ENCODE results near the gene DNASE1L2. TPM values are rescaled to one million over a fixed set of nuclear protein-coding genes. Genes with fewer than 3 reads are reported as not detected.

The DNASE1L2 gene
- total and polyA plus RNA-seq, 5 donors from 2014 or later = 0.37 TPM; not detected in 4

DNA sequence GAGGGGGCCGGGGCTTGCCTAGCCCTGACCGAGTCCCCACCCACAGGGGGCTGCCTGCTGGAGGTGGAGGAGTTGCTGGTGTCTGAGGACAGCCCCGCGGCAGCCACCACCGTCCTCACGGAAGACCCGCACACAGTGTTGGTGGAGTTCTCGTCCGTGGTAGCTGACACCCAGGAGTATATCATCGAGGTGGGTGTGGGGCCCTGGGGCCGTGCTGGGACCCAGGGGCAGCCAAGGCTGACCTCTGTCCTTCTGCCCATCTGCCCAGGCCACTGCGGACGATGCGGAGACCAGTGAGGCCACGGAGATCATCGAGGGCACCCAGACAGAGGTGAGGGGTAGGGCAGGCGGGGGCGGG lies 1.5 kb upstream of the DNASE1L2 start:
- peaks cover 0 to 2% (median under 1%) of the 10 kb centered on the region in 4 donors for H3K4me1 Mint-ChIP-seq
- Histone ChIP-seq H3K4me3 (ENCODE audit: low read depth, low read length) (no peak overlapping the region), H3K4me1 (ENCODE audit: control insufficient read depth, insufficient read depth, low read length, poor library complexity, severe bottlenecking) (peaks cover 9% of the 10 kb centered on the region), H3K27ac (ENCODE audit: insufficient read depth, low read length, poor library complexity, severe bottlenecking) (no peak overlapping the region), H3K9me3 (ENCODE audit: control insufficient read depth in 2 of 2, low read length in 2 of 2) (no peaks in the 10 kb centered on the region), H3K36me3 (ENCODE audit: control insufficient read depth, insufficient read depth, low read length) (peaks cover 32% of the 10 kb centered on the region), H3K27me3 (ENCODE audit: control insufficient read depth, insufficient read depth, low read length) (no peaks in the 10 kb centered on the region)
- DNase-seq (no peak), ATAC-seq (ENCODE audit: low read depth in 2 of 2) (no peak)
- H3K27ac Mint-ChIP-seq = no peak overlapping the region
- peaks cover 5% of the 10 kb centered on the region for H3K27me3 Mint-ChIP-seq
- H3K9me3 Mint-ChIP-seq = no peaks in the 10 kb centered on the region
- peaks cover 4% of the 10 kb centered on the region for H3K36me3 Mint-ChIP-seq
- no peak overlapping the region for H3K4me3 Mint-ChIP-seq

DNA sequence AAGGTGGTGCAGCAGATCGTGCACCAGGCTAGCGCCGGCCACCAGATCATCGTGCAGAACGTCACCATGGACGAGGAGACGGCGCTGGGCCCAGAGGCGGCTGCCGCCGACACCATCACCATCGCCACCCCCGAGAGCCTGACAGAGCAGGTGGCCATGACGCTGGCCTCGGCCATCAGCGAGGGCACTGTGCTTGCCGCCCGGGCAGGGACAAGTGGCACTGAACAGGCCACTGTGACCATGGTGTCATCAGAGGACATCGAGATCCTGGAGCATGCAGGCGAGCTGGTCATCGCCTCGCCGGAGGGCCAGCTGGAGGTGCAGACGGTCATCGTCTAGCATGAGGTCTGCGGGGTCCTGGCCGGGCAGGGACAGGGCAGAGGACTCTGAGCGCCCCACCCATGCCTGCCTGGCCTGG lies 1.0 kb upstream of the DNASE1L2 start:
- peak overlapping the region in 1 of 4 donors; percentile 50 for H3K4me3 Mint-ChIP-seq
- Histone ChIP-seq H3K36me3 (ENCODE audit: control insufficient read depth, insufficient read depth, low read length) (peaks cover 29% of the 10 kb centered on the region), H3K4me1 (ENCODE audit: control insufficient read depth, insufficient read depth, low read length, poor library complexity, severe bottlenecking) (peaks cover 9% of the 10 kb centered on the region), H3K4me3 (ENCODE audit: low read depth, low read length) (no peak overlapping the region), H3K9me3 (ENCODE audit: control insufficient read depth in 2 of 2, low read length in 2 of 2) (no peaks in the 10 kb centered on the region), H3K27ac (ENCODE audit: insufficient read depth, low read length, poor library complexity, severe bottlenecking) (no peak overlapping the region), H3K27me3 (ENCODE audit: control insufficient read depth, insufficient read depth, low read length) (no peaks in the 10 kb centered on the region)
- H3K27me3 Mint-ChIP-seq = peaks cover 5% of the 10 kb centered on the region
- H3K27ac Mint-ChIP-seq = no peak overlapping the region
- ATAC-seq (ENCODE audit: low read depth in 2 of 2) (no peak), DNase-seq (no peak)
- peaks cover under 1% of the 10 kb centered on the region for H3K36me3 Mint-ChIP-seq
- no peaks in the 10 kb centered on the region for H3K9me3 Mint-ChIP-seq
- H3K4me1 Mint-ChIP-seq = peaks cover 0 to 2% (median 0%) of the 10 kb centered on the region in 4 donors

DNA sequence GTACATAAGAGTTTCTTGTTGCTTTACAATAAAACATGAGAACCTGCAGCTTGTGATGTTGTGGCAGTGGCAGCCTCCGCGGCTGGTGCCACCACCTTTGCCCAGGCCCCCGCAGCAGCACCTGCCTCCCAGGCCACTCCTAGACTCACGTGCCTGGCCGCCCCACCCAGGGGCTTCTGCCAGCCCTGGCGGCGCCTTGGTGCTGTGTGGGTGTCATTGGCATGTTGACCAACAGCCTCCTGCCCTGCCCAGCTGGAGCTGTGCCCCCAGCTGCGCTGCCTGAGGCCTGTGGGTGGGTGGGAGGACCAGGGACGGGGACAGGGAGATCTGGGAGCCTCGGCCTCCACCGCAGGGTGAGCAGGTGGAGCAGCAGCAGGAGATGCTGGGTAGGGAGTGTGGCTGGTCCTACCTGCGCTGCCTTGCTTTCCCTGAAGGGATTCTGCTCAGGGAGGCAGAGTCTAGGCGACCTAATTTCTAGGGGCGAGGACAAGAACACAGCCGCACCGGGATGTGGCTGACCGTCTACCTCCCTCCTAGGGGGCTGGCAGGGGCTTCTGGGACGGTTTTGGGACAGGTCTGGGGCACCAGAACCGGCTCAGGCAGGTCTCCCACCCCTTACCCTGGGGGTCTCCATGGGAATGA lies 428 bp upstream of the DNASE1L2 start:
- no peaks in the 10 kb centered on the region for H3K9me3 Mint-ChIP-seq
- H3K27me3 Mint-ChIP-seq = peaks cover 5% of the 10 kb centered on the region
- H3K4me1 ChIP-seq (ENCODE audit: control insufficient read depth, insufficient read depth, low read length, poor library complexity, severe bottlenecking) = peaks cover 9% of the 10 kb centered on the region
- ATAC-seq (ENCODE audit: low read depth in 2 of 2) (no peak), DNase-seq (no peak)
- H3K27ac ChIP-seq (ENCODE audit: insufficient read depth, low read length, poor library complexity, severe bottlenecking) = no peak overlapping the region
- no peak overlapping the region for H3K4me3 ChIP-seq (ENCODE audit: low read depth, low read length)
- H3K36me3 ChIP-seq (ENCODE audit: control insufficient read depth, insufficient read depth, low read length) = peaks cover 29% of the 10 kb centered on the region
- peaks cover 0 to 2% (median 0%) of the 10 kb centered on the region in 4 donors for H3K4me1 Mint-ChIP-seq
- no peaks in the 10 kb centered on the region for H3K9me3 ChIP-seq (ENCODE audit: control insufficient read depth in 2 of 2, low read length in 2 of 2)
- H3K36me3 Mint-ChIP-seq = no peaks in the 10 kb centered on the region
- no peak overlapping the region for H3K27ac Mint-ChIP-seq
- H3K27me3 ChIP-seq (ENCODE audit: control insufficient read depth, insufficient read depth, low read length) = no peaks in the 10 kb centered on the region
- no peak overlapping the region for H3K4me3 Mint-ChIP-seq

DNA sequence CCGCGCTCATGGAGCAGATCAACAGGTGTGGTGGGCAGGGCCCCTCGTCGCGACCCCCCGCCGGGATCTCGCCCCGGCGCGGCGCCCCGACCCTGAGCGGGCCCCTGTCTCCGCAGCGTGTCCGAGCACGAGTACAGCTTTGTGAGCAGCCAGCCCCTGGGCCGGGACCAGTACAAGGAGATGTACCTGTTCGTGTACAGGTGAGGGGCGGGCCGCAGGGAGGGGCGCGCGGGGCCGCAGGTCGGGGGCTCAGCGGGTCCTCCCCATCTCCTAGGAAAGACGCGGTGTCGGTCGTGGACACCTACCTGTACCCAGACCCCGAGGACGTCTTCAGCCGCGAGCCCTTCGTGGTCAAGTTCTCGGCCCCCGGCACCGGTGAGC lies 848 bp downstream of the DNASE1L2 start:
- H3K4me1 ChIP-seq (ENCODE audit: control insufficient read depth, insufficient read depth, low read length, poor library complexity, severe bottlenecking) = peaks cover 9% of the 10 kb centered on the region
- no peaks in the 10 kb centered on the region for H3K36me3 Mint-ChIP-seq
- no peak overlapping the region for H3K4me3 ChIP-seq (ENCODE audit: low read depth, low read length)
- H3K36me3 ChIP-seq (ENCODE audit: control insufficient read depth, insufficient read depth, low read length) = peaks cover 20% of the 10 kb centered on the region
- ATAC-seq (ENCODE audit: low read depth in 2 of 2) (no peak), DNase-seq (no peak)
- no peak overlapping the region for H3K27ac Mint-ChIP-seq
- H3K27me3 Mint-ChIP-seq = peaks cover 5% of the 10 kb centered on the region
- no peaks in the 10 kb centered on the region for H3K27me3 ChIP-seq (ENCODE audit: control insufficient read depth, insufficient read depth, low read length)
- peaks cover 0 to 1% (median 0%) of the 10 kb centered on the region in 7 donors for H3K9me3 Mint-ChIP-seq
- no peak overlapping the region for H3K4me3 Mint-ChIP-seq
- peaks cover 0 to 2% (median 0%) of the 10 kb centered on the region in 4 donors for H3K4me1 Mint-ChIP-seq
- no peak overlapping the region for H3K27ac ChIP-seq (ENCODE audit: insufficient read depth, low read length, poor library complexity, severe bottlenecking)
- no peaks in the 10 kb centered on the region for H3K9me3 ChIP-seq (ENCODE audit: control insufficient read depth in 2 of 2, low read length in 2 of 2)

DNA sequence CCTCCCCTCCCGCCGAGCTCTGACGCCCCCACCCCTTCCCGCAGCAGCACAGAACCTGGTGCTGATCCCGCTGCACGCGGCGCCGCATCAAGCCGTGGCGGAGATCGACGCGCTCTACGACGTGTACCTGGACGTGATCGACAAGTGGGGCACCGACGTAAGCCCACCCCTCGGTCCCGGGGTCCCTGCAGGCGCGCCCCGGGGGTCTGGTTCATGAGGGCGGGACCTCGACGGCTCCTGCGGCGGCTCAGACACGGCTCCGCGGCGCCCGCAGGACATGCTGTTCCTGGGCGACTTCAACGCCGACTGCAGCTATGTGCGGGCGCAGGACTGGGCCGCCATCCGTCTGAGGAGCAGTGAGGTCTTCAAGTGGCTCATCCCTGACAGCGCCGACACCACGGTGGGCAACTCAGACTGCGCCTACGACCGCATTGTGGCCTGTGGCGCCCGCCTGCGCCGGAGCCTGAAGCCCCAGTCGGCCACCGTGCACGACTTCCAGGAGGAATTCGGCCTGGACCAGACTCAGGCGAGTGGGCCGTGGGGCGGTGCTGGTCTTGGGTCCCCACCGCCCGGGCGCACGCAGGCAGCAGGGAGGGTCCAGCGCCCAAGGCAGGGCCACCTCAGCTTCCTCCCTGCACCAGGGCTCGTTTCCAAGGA lies 1.4 kb downstream of the DNASE1L2 start:
- Histone ChIP-seq H3K9me3 (ENCODE audit: control insufficient read depth in 2 of 2, low read length in 2 of 2) (no peaks in the 10 kb centered on the region), H3K4me1 (ENCODE audit: control insufficient read depth, insufficient read depth, low read length, poor library complexity, severe bottlenecking) (peaks cover 9% of the 10 kb centered on the region), H3K36me3 (ENCODE audit: control insufficient read depth, insufficient read depth, low read length) (peaks cover 16% of the 10 kb centered on the region), H3K27ac (ENCODE audit: insufficient read depth, low read length, poor library complexity, severe bottlenecking) (no peak overlapping the region), H3K27me3 (ENCODE audit: control insufficient read depth, insufficient read depth, low read length) (no peaks in the 10 kb centered on the region), H3K4me3 (ENCODE audit: low read depth, low read length) (no peak overlapping the region)
- Mint-ChIP-seq H3K9me3 (peaks cover 0 to 1% (median 0%) of the 10 kb centered on the region in 7 donors), H3K4me3 (no peak overlapping the region), H3K4me1 (peaks cover 0 to 2% (median 0%) of the 10 kb centered on the region in 4 donors), H3K27me3 (peaks cover 5% of the 10 kb centered on the region), H3K27ac (no peak overlapping the region), H3K36me3 (peaks cover 4% of the 10 kb centered on the region)
- DNase-seq = no peak
- no peak for ATAC-seq (ENCODE audit: low read depth in 2 of 2)

DNA sequence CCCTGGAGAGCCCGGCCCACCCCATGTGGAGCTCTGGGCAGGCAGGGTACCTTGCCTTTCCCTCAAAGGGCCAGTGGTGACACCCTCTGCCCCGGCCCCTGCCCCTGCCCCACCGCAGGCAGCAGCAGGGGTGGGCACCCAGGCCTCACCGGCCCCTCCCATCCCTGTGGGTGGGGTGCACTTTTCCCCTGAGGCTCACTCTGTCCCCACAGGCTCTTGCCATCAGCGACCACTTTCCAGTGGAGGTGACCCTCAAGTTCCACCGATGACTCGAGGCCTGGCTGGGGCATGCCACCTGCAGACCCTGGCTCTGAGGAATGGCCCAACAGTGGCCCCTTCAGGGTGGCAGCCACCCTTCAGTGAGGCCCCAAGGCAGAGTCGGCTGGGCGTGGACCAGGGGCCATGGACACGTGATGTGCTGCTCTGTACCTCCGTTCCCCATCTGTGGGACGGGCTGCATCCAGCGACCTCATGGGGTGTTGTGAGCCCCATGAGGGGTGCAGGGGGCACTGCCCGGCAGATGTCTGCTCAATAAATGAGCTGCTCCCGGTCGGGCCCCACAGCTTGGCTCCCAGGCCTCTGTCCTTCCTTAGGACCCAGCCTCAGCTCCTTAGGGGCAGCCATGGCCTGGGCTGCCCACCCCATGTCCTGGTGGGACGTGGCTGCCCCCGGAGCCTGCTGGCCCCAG lies 2.0 kb downstream of the DNASE1L2 start:
- H3K27me3 Mint-ChIP-seq = peaks cover 5% of the 10 kb centered on the region
- peaks cover 4% of the 10 kb centered on the region for H3K36me3 Mint-ChIP-seq
- DNase-seq = no peak
- Histone ChIP-seq H3K27ac (ENCODE audit: insufficient read depth, low read length, poor library complexity, severe bottlenecking) (no peak overlapping the region), H3K4me3 (ENCODE audit: low read depth, low read length) (no peak overlapping the region), H3K27me3 (ENCODE audit: control insufficient read depth, insufficient read depth, low read length) (no peaks in the 10 kb centered on the region), H3K9me3 (ENCODE audit: control insufficient read depth in 2 of 2, low read length in 2 of 2) (no peaks in the 10 kb centered on the region), H3K4me1 (ENCODE audit: control insufficient read depth, insufficient read depth, low read length, poor library complexity, severe bottlenecking) (peaks cover 9% of the 10 kb centered on the region), H3K36me3 (ENCODE audit: control insufficient read depth, insufficient read depth, low read length) (peaks cover 16% of the 10 kb centered on the region)
- no peak overlapping the region for H3K4me3 Mint-ChIP-seq
- H3K4me1 Mint-ChIP-seq = peaks cover 0 to 2% (median 0%) of the 10 kb centered on the region in 4 donors
- H3K9me3 Mint-ChIP-seq = peaks cover 0 to 1% (median 0%) of the 10 kb centered on the region in 7 donors
- H3K27ac Mint-ChIP-seq = no peak overlapping the region
- ATAC-seq (ENCODE audit: low read depth in 2 of 2) = no peak

DNA sequence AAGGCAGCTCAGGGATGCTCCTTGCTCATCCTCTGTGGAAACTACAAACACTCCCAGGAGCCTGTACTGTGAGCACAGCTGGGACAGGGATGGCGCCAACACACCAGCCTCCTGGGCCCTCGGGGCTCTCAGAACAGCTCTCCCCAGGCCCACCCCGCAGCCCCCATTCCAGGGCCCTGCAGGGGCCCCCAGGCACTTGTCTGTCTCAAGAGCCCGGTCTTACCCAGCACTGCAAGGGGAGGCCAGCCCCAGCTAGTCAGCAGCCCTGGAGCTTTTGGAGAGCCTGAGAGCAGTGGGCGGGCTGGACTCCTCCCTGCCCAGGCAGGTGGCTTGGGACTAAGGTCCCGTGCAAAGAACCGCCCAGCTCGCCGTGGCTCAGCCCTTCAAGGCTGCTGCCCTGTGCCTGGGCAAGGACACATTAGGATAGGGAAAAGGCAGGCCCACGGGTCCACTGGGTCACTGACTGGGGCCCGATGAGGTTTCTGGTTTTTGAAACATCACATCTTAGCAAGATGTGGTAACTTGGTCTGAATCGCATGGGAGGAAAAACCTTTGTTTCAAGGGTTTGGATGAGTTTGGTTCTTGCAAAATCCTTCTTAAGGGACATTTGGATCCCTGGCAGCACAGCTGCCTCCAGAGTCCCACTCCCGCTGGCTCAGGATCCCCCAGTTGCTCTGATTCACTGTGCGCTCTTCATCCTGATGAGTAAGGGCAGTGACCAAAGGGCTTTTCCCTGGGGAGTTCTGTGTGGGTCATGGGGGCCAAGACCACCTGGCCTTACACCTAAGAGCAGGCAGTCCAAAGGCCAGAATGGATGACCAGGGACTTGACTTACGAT lies 2.8 kb downstream of the DNASE1L2 start:
- Mint-ChIP-seq H3K4me1 (peaks cover 0 to 2% (median 0%) of the 10 kb centered on the region in 4 donors), H3K36me3 (peaks cover 4% of the 10 kb centered on the region)

More for the DNA sequence above, 2.8 kb downstream of the DNASE1L2 start:
- no peaks in the 10 kb centered on the region for H3K9me3 ChIP-seq (ENCODE audit: control insufficient read depth in 2 of 2, low read length in 2 of 2)
- ATAC-seq (ENCODE audit: low read depth in 2 of 2) (no peak), DNase-seq (no peak)
- Mint-ChIP-seq H3K9me3 (peaks cover 0 to 1% (median 0%) of the 10 kb centered on the region in 7 donors), H3K27ac (no peak overlapping the region), H3K27me3 (peaks cover 5% of the 10 kb centered on the region), H3K4me3 (no peak overlapping the region)
- H3K4me3 ChIP-seq (ENCODE audit: low read depth, low read length) = no peak overlapping the region
- H3K36me3 ChIP-seq (ENCODE audit: control insufficient read depth, insufficient read depth, low read length) = peaks cover 13% of the 10 kb centered on the region
- no peak overlapping the region for H3K27ac ChIP-seq (ENCODE audit: insufficient read depth, low read length, poor library complexity, severe bottlenecking)
- peaks cover 9% of the 10 kb centered on the region for H3K4me1 ChIP-seq (ENCODE audit: control insufficient read depth, insufficient read depth, low read length, poor library complexity, severe bottlenecking)
- H3K27me3 ChIP-seq (ENCODE audit: control insufficient read depth, insufficient read depth, low read length) = no peaks in the 10 kb centered on the region
